Measurements from ENCODE around the gene COP1. TPM values are rescaled to one million over a fixed set of nuclear protein-coding genes. Genes with fewer than 3 reads are reported as not detected.
"Not testable (repeated sequence)": the region's sequence is repeated elsewhere in the genome, so short reads cannot be mapped to it uniquely, and the experiment has no call there.

Gene COP1
- total RNA-seq, 4 donors from 2014 or later: 74.1 to 104 (median 87.5) TPM

- H3K4me3 ChIP-seq: no peak overlapping the region
- H3K4me1 ChIP-seq: peaks cover 0 to 10% (median 0%) of the 10 kb centered on the region in 4 donors
- peaks cover 0 to 30% (median 0%) of the 10 kb centered on the region in 3 donors for H3K36me3 ChIP-seq
- TF ChIP-seq, protein P1, sequence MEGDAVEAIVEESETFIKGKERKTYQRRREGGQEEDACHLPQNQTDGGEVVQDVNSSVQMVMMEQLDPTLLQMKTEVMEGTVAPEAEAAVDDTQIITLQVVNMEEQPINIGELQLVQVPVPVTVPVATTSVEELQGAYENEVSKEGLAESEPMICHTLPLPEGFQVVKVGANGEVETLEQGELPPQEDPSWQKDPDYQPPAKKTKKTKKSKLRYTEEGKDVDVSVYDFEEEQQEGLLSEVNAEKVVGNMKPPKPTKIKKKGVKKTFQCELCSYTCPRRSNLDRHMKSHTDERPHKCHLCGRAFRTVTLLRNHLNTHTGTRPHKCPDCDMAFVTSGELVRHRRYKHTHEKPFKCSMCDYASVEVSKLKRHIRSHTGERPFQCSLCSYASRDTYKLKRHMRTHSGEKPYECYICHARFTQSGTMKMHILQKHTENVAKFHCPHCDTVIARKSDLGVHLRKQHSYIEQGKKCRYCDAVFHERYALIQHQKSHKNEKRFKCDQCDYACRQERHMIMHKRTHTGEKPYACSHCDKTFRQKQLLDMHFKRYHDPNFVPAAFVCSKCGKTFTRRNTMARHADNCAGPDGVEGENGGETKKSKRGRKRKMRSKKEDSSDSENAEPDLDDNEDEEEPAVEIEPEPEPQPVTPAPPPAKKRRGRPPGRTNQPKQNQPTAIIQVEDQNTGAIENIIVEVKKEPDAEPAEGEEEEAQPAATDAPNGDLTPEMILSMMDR (IDR thresholded peaks at IDR 0.05): no peak
- no peak for TF ChIP-seq POLR2A (IDR thresholded peaks at IDR 0.05)
- no peak for TF ChIP-seq EP300 (IDR thresholded peaks at IDR 0.05)
- H3K27ac ChIP-seq: no peak overlapping the region
- WGBS, 2 donors: 95 to 99% methylated on average over 2 of the region's 2 CpGs
- H3K27me3 ChIP-seq: no peaks in the 10 kb centered on the region
- DNase-seq (ENCODE audit: low spot score in 2 of 2): no peak
- no peaks in the 10 kb centered on the region for H3K9me3 ChIP-seq
Measured at GRCh38 chr1:176029609-176030008, 177.5 kb downstream of the COP1 start.

DNA sequence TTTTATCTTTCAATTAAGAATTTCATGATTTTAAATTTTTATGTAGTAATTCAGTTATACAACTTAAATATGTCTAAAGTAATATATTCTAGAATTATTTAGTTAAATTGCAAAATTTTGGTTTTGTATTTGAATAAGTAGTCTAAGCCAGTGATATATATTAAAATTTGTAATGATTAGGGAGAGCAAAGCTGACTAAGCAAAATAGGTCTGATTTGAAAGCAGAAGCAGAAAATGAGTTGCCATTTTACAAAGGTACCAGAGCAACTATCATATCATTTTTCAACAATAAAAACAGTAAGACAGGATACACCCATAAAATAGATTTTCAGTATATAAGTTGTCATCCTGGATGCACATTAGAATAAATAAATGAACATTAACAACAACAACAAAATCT, 177.9 kb downstream of the COP1 start:
- Histone ChIP-seq H3K27ac (no peak overlapping the region), H3K27me3 (no peaks in the 10 kb centered on the region), H3K36me3 (peaks cover 0 to 30% (median 0%) of the 10 kb centered on the region in 3 donors), H3K4me3 (no peak overlapping the region), H3K4me1 (peaks cover 0 to 5% (median 0%) of the 10 kb centered on the region in 4 donors), H3K9me3 (no peaks in the 10 kb centered on the region)
- no peak for DNase-seq (ENCODE audit: low spot score in 2 of 2)
- no peak for TF ChIP-seq POLR2A (IDR thresholded peaks at IDR 0.05)
- TF ChIP-seq, protein P1 (IDR thresholded peaks at IDR 0.05): no peak
- no peak for TF ChIP-seq EP300 (IDR thresholded peaks at IDR 0.05)

DNA sequence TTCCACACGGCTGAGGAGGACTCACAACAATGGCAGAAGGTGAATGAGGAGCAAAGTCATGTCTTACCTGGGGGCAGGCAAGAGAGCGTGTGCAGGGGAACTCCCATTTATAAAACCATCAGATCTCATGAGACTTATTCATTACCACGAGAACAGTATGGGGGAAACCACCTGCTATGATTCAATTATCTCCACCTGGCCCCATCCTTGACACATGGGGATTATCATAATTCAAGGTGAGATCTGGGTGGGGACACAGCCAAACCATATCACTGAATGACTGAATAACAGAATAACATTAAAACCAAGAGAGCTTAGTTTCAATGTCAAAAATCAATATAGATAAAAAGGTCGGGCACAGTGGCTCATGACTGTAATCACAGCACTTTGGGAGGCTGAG, 179.2 kb downstream of the COP1 start:
- DNase-seq (ENCODE audit: low spot score in 2 of 2); H3K9me3 ChIP-seq; H3K27ac ChIP-seq; H3K27me3 ChIP-seq; H3K4me1 ChIP-seq; H3K4me3 ChIP-seq: not testable (repeated sequence)
- WGBS, 2 donors: 87 to 90% methylated on average over 4 of the region's 4 CpGs
- peaks cover 0 to 30% (median 0%) of the 10 kb centered on the region in 3 donors for H3K36me3 ChIP-seq

- TF ChIP-seq, protein P1 (IDR thresholded peaks at IDR 0.05): no peak
- TF ChIP-seq EP300 (IDR thresholded peaks at IDR 0.05) (no peak), POLR2A (IDR thresholded peaks at IDR 0.05) (no peak)
- Histone ChIP-seq H3K27ac (no peak overlapping the region), H3K27me3 (no peaks in the 10 kb centered on the region), H3K9me3 (no peaks in the 10 kb centered on the region), H3K4me1 (no peaks in the 10 kb centered on the region), H3K36me3 (peaks cover 0 to 39% (median 3%) of the 10 kb centered on the region in 3 donors), H3K4me3 (no peak overlapping the region)
- DNase-seq (ENCODE audit: low spot score in 2 of 2): no peak
- WGBS, 2 donors: 73 to 78% methylated on average over 3 of the region's 3 CpGs
Measured at GRCh38 chr1:176022574-176022973, 184.5 kb downstream of the COP1 start.

DNA sequence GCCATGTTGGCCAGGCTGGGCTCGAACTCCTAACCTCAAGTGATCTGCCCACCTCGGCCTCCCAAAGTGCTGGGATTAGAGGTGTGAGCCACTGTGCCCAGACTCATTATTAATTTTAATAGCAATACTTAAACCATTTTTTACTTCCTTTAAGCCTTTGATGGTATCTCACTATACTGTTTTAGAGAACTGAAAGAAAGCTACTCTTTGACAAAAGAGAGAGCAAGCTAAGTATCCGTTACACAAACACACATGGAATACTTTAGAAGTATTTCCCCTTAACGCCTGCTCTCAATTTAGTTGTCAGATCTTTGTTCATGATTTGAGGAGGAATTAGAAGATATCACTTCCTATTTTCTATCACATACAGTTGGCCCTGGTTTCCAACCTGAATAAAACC, 189.4 kb downstream of the COP1 start:
- no peak for DNase-seq (ENCODE audit: low spot score in 2 of 2)
- Histone ChIP-seq H3K27me3 (no peaks in the 10 kb centered on the region), H3K9me3 (no peaks in the 10 kb centered on the region), H3K27ac (no peak overlapping the region), H3K4me1 (no peaks in the 10 kb centered on the region), H3K4me3 (no peak overlapping the region), H3K36me3 (peaks cover 0 to 35% (median 3%) of the 10 kb centered on the region in 3 donors)
- WGBS, 2 donors: 86 to 92% methylated on average over 4 of the region's 4 CpGs
- TF ChIP-seq POLR2A (IDR thresholded peaks at IDR 0.05) (no peak), EP300 (IDR thresholded peaks at IDR 0.05) (no peak)
- TF ChIP-seq, protein P1 (IDR thresholded peaks at IDR 0.05): no peak

DNA sequence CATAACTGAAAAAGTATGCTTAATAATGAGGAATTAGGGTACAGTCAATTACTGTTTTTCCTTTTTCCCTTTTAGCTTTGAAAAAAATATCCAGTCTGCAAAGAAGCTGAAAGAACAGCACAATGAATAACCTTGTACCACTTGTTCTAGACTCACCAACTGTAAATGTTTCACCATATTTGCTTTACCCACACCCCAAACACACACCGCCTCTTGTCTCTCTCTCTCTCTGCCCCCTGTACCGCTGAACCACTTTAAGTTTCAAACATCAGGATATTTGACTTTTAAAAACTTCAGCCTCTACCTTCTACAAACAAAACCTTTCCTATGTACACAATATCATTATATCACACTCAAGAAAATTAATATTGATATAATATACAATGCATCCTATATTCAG, 197.1 kb downstream of the COP1 start:
- H3K9me3 ChIP-seq: no peaks in the 10 kb centered on the region
- no peak overlapping the region for H3K27ac ChIP-seq
- H3K27me3 ChIP-seq: no peaks in the 10 kb centered on the region
- DNase-seq (ENCODE audit: low spot score in 2 of 2): no peak
- no peak for TF ChIP-seq EP300 (IDR thresholded peaks at IDR 0.05)
- no peak for TF ChIP-seq POLR2A (IDR thresholded peaks at IDR 0.05)
- TF ChIP-seq, protein P1 (IDR thresholded peaks at IDR 0.05): no peak
- H3K4me3 ChIP-seq: no peak overlapping the region
- WGBS, 2 donors: 97% methylated on average over 2 of the region's 2 CpGs
- H3K4me1 ChIP-seq: no peaks in the 10 kb centered on the region
- peaks cover 0 to 21% (median 0%) of the 10 kb centered on the region in 3 donors for H3K36me3 ChIP-seq

DNA sequence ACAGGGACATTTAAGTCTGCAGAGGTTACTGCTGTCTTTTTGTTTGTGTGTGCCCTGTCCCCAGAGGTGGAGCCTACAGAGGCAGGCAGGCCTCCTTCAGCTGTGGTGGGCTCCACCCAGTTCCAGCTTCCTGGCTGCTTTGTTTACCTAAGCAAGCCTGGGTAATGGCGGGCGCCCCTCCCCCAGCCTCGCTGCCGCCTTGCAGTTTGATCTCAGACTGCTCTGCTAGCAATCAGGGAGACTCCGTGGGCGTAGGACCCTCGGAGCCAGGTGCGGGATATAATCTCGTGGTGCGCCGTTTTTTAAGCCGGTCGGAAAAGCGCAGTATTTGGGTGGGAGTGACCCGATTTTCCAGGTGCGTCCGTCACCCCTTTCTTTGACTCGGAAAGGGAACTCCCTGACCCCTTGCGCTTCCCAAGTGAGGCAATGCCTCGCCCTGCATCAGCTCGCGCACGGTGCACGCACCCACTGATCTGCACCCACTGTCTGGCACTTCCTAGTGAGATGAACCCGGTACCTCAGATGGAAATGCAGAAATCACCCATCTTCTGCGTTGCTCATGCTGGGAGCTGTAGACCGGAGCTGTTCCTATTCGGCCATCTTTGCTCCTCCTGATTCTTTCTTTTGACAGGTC, 199.2 kb downstream of the COP1 start:
- not testable (repeated sequence) for H3K4me3 ChIP-seq; H3K27me3 ChIP-seq; H3K9me3 ChIP-seq; H3K4me1 ChIP-seq; DNase-seq (ENCODE audit: low spot score in 2 of 2); H3K27ac ChIP-seq
- 97 to 98% methylated on average over 28 of the region's 28 CpGs for WGBS, 2 donors
- H3K36me3 ChIP-seq: peaks cover 0 to 17% (median 0%) of the 10 kb centered on the region in 3 donors

DNA sequence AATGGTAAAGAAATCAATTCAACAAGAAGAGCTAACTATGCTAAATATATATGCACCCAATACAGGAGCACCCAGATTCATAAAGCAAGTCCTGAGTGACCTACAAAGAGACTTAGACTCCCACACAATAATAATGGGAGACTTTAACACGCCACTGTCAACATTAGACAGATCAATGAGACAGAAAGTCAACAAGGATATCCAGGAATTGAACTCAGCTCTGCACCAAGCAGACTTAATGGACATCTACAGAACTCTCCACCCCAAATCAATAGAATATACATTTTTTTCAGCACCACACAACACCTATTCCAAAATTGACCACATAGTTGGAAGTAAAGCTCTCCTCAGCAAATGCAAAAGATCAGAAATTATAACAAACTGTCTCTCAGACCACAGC, 212.4 kb downstream of the COP1 start:
- H3K9me3 ChIP-seq: peaks cover 0 to 10% (median 5%) of the 10 kb centered on the region in 4 donors
- H3K36me3 ChIP-seq: peaks cover 0 to 15% (median 3%) of the 10 kb centered on the region in 3 donors
- H3K27ac ChIP-seq; H3K4me3 ChIP-seq; H3K4me1 ChIP-seq; H3K27me3 ChIP-seq; DNase-seq (ENCODE audit: low spot score in 2 of 2): not testable (repeated sequence)
- WGBS, 2 donors: 100% methylated on average over 1 of the region's 1 CpG

Measured in tibial nerve (tissue), 4 donors.